Measurements from ENCODE around the gene CYFIP1.

CYFIP1 gene

GRCh38 chr15:22881739-22882440 lies 98.3 kb downstream of the CYFIP1 start (continued):
- TF ChIP-seq, protein P1, sequence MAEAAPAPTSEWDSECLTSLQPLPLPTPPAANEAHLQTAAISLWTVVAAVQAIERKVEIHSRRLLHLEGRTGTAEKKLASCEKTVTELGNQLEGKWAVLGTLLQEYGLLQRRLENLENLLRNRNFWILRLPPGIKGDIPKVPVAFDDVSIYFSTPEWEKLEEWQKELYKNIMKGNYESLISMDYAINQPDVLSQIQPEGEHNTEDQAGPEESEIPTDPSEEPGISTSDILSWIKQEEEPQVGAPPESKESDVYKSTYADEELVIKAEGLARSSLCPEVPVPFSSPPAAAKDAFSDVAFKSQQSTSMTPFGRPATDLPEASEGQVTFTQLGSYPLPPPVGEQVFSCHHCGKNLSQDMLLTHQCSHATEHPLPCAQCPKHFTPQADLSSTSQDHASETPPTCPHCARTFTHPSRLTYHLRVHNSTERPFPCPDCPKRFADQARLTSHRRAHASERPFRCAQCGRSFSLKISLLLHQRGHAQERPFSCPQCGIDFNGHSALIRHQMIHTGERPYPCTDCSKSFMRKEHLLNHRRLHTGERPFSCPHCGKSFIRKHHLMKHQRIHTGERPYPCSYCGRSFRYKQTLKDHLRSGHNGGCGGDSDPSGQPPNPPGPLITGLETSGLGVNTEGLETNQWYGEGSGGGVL (tag by site-specific recombination; IDR thresholded peaks at IDR 0.05) = no peak

- H3K27ac ChIP-seq (ENCODE audit: extremely low read depth, low read depth, low read length) = no peak overlapping the region
- CTCF ChIA-PET = no interaction called here
- H3K4me1 ChIP-seq (ENCODE audit: control insufficient read depth, insufficient read depth, low read length) = no peaks in the 10 kb centered on the region
- no peak overlapping the region for H3K4me3 ChIP-seq (ENCODE audit: low read depth, low read length)
- TF ChIP-seq ZNF580 (tag by site-specific recombination; IDR thresholded peaks at IDR 0.05) = no peak
- TF ChIP-seq, protein P2, sequence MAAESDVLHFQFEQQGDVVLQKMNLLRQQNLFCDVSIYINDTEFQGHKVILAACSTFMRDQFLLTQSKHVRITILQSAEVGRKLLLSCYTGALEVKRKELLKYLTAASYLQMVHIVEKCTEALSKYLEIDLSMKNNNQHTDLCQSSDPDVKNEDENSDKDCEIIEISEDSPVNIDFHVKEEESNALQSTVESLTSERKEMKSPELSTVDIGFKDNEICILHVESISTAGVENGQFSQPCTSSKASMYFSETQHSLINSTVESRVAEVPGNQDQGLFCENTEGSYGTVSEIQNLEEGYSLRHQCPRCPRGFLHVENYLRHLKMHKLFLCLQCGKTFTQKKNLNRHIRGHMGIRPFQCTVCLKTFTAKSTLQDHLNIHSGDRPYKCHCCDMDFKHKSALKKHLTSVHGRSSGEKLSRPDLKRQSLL (tag by site-specific recombination; IDR thresholded peaks at IDR 0.05) = no peak
- TF ChIP-seq KLF17 (tag by site-specific recombination; IDR thresholded peaks at IDR 0.05) = no peak
- no peak for TF ChIP-seq ZNF214 (tag by site-specific recombination; IDR thresholded peaks at IDR 0.05; ENCODE audit: borderline replicate concordance)
- no peak for TF ChIP-seq ZNF223 (tag by site-specific recombination; IDR thresholded peaks at IDR 0.05)
- TF ChIP-seq ZNF10 (tag by site-specific recombination; IDR thresholded peaks at IDR 0.05) = no peak
- TF ChIP-seq AEBP2 (tag by site-specific recombination; IDR thresholded peaks at IDR 0.05; ENCODE audit: borderline replicate concordance) = no peak
- POLR2A ChIA-PET = no interaction called here
- H3K36me3 ChIP-seq (ENCODE audit: control insufficient read depth in 2 of 2, insufficient read depth in 1 of 2, low read length in 2 of 2) = peaks cover 0 to 33% of the 10 kb centered on the region in 2 experiments; a peak in 1 of 3 replicates
- no peaks in the 10 kb centered on the region for H3K9me3 ChIP-seq (ENCODE audit: control insufficient read depth, insufficient read depth, low read depth, low read length)
Measured at GRCh38 chr15:22880981-22881738, 99.0 kb downstream of the CYFIP1 start.

DNA sequence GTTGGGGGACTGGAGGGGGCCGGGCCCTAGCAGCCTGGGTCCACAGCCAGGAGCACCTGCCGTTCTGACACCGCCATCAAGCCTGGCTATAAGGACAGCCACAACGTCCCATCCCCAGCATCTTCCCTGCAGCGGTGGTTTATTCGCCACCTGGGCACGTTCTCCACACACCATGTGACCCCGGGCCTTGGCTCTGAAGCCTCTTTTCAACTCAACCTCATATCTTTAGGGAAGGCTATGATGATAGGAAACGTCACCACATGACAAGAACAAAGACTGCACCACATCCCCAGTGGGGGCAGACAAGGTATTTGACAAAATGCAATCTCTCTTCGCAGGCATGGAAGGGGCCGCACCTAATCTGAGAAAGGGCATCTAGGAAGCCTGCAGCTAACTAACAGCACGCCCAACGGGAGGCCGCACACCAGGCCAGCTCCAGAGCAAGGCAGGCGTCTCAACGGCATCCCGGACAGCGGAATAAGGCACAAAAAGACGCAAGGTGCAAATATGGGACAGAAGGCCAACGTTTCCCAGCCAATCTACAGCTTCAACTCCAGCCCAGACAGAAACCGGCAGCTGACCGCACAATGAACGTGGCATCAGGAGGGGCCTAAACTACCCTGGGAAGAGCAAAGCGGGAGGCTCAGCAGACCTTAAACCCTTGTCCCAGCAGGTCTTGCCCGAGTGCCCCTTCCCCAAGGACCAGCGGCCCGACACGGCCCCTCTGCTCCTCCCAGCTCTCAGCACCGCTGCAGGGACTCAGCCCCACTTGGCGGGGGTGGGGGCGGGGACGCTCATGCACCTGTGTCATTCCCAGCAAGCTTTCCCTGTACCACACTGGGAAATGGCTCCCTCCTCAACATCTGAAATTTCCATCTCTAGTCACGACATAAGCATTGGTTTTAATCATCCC lies 99.8 kb downstream of the CYFIP1 start:
- no peak for TF ChIP-seq ZNF311 (tag by site-specific recombination; IDR thresholded peaks at IDR 0.05; ENCODE audit: borderline replicate concordance)
- POLR2A ChIA-PET = no interaction called here
- Histone ChIP-seq H3K4me3 (ENCODE audit: low read depth, low read length) (no peak overlapping the region), H3K9me3 (ENCODE audit: control insufficient read depth, insufficient read depth, low read depth, low read length) (no peaks in the 10 kb centered on the region), H3K4me1 (ENCODE audit: control insufficient read depth, insufficient read depth, low read length) (no peaks in the 10 kb centered on the region), H3K36me3 (ENCODE audit: control insufficient read depth in 2 of 2, insufficient read depth in 1 of 2, low read length in 2 of 2) (peaks cover 0 to 33% of the 10 kb centered on the region in 2 experiments; a peak in 1 of 3 replicates), H3K27ac (ENCODE audit: extremely low read depth, low read depth, low read length) (no peak overlapping the region)
- CTCF ChIA-PET = no interaction called here

Measured in HEK293 (cell line).